GM23338 (cell line): ENCODE results near the gene DIPK1A. TPM values are rescaled to one million over a fixed set of nuclear protein-coding genes. Genes with fewer than 3 reads are reported as not detected.

ENCODE experiments used
- ATAC-seq: fragments of 200-7000 bp; cut with Tn5 transposase; 3 replicates; pipeline ENCODE4 v1.9.1; 2020
- DNase-seq: peaks from one replicate; pipeline ENCODE4 v3.0.0-alpha.2; 2015; ENCODE audit warnings: low spot score
- H2AFZ ChIP-seq: fragments of 200-600 bp; sonication (generic); 2 replicates; pipeline ENCODE4 v1.8.0; 2016; ENCODE audit warnings: antibody characterized with exemption, mild to moderate bottlenecking, moderate library complexity
- H3F3A ChIP-seq: fragments of 200-600 bp; sonication (generic); replicated peaks from 2 replicates; pipeline ENCODE4 v1.8.0; 2017; ENCODE audit warnings: antibody characterized with exemption, mixed run types, low read depth
- H3K27ac ChIP-seq: fragments of 200-600 bp; sonication (generic); 2 replicates; pipeline ENCODE4 v1.6.1; 2016; ENCODE audit warnings: low read depth
- H3K27me3 ChIP-seq: fragments of 200-600 bp; sonication (generic); 2 replicates; pipeline ENCODE4 v1.8.0; 2016; ENCODE audit warnings: mild to moderate bottlenecking, mixed run types, moderate library complexity; ENCODE audit not compliant: insufficient read depth
- H3K36me3 ChIP-seq: fragments of 200-600 bp; sonication (generic); 2 replicates; pipeline ENCODE4 v1.8.0; 2016; ENCODE audit warnings: mild to moderate bottlenecking; ENCODE audit not compliant: insufficient read depth
- H3K4me1 ChIP-seq: fragments of 200-600 bp; sonication (generic); 2 replicates; pipeline ENCODE4 v1.8.0; 2016; ENCODE audit warnings: mild to moderate bottlenecking, moderate library complexity; ENCODE audit not compliant: insufficient read depth
- H3K4me2 ChIP-seq: fragments of 200-600 bp; sonication (generic); 2 replicates; pipeline ENCODE4 v1.7.1; 2017; ENCODE audit warnings: mixed run types
- H3K4me3 ChIP-seq: fragments of 200-600 bp; sonication (generic); 2 replicates; pipeline ENCODE4 v1.6.1; 2016; ENCODE audit warnings: mixed run types
- H3K79me2 ChIP-seq: fragments of 200-600 bp; sonication (generic); replicated peaks from 2 replicates; pipeline ENCODE4 v1.8.0; 2017; ENCODE audit warnings: mild to moderate bottlenecking; ENCODE audit not compliant: insufficient read depth
- H3K9me2 ChIP-seq: fragments of 200-600 bp; sonication (generic); 2 replicates; pipeline ENCODE4 v1.8.0; 2017; ENCODE audit not compliant: insufficient read depth
- H4K20me1 ChIP-seq: fragments of 200-600 bp; sonication (generic); replicated peaks from 2 replicates; pipeline ENCODE4 v1.8.0; 2017; ENCODE audit warnings: mild to moderate bottlenecking; ENCODE audit not compliant: insufficient read depth
- H3K27ac Mint-ChIP-seq: 2 replicates; pipeline ENCODE4 v1.8.0; 2020; ENCODE audit warnings: inconsistent platforms, mild to moderate bottlenecking, moderate library complexity, mixed read lengths
- H3K27me3 Mint-ChIP-seq: 3 replicates; pipeline ENCODE4 v1.8.0; 2022; ENCODE audit warnings: low read depth, mild to moderate bottlenecking, moderate library complexity, mixed read lengths, inconsistent platforms; ENCODE audit not compliant: insufficient read depth, poor library complexity
- H3K36me3 Mint-ChIP-seq: 3 replicates; pipeline ENCODE4 v1.8.0; 2021; ENCODE audit warnings: low read depth, mild to moderate bottlenecking, inconsistent platforms, moderate library complexity, mixed read lengths
- H3K4me1 Mint-ChIP-seq: 3 replicates; pipeline ENCODE4 v1.8.0; 2020; ENCODE audit warnings: mild to moderate bottlenecking, inconsistent platforms, mixed read lengths
- H3K4me3 Mint-ChIP-seq: 3 replicates; pipeline ENCODE4 v1.8.0; 2021; ENCODE audit warnings: moderate library complexity, mild to moderate bottlenecking, inconsistent platforms, mixed read lengths
- H3K9me3 Mint-ChIP-seq: 3 replicates; pipeline ENCODE4 v1.8.0; 2020; ENCODE audit warnings: moderate library complexity, mild to moderate bottlenecking, inconsistent platforms, mixed read lengths
- CREB1 ChIP-seq: fragments of 250-450 bp; sonication (Bioruptor Pico); IDR thresholded peaks from 2 replicates; pipeline ENCODE4 v1.5.0; 2020; ENCODE audit warnings: low read depth, mild to moderate bottlenecking, moderate library complexity
- CTCF ChIP-seq, 2 experiments: fragments of 200-600 bp in 1 of 2; sonication (generic) in 1 of 2; conservative IDR thresholded peaks; 2 replicates each; pipeline versions ENCODE4 v1.5.1 to v1.6.1; 2016 to 2017; ENCODE audit warnings: antibody characterized with exemption in 2 of 2, low read depth in 2 of 2, mild to moderate bottlenecking in 2 of 2, moderate library complexity in 1 of 2
- ETS1 ChIP-seq: IDR thresholded peaks from 2 replicates; pipeline ENCODE4 v1.6.1; 2016; ENCODE audit warnings: antibody characterized with exemption
- EZH2 ChIP-seq: fragments of 200-600 bp; sonication (generic); IDR thresholded peaks from one replicate; pipeline ENCODE4 v1.8.0; 2017; ENCODE audit warnings: antibody characterized with exemption, mild to moderate bottlenecking, low read depth; ENCODE audit not compliant: unreplicated experiment
- JUNB ChIP-seq: IDR thresholded peaks from one replicate; pipeline ENCODE4 v1.6.1; 2016; ENCODE audit warnings: antibody characterized with exemption; ENCODE audit not compliant: unreplicated experiment
- NANOG ChIP-seq: IDR thresholded peaks from 2 replicates; pipeline ENCODE4 v1.6.1; 2016; ENCODE audit warnings: antibody characterized with exemption, borderline replicate concordance
- POLR2AphosphoS5 ChIP-seq: IDR thresholded peaks from 2 replicates; pipeline ENCODE4 v1.6.1; 2016; ENCODE audit warnings: antibody characterized with exemption, low read depth
- REST ChIP-seq: IDR thresholded peaks from one replicate; pipeline ENCODE4 v1.6.1; 2018; ENCODE audit warnings: antibody characterized with exemption; ENCODE audit not compliant: unreplicated experiment
- STAT1 ChIP-seq: IDR thresholded peaks from one replicate; pipeline ENCODE4 v1.6.1; 2016; ENCODE audit warnings: antibody characterized with exemption; ENCODE audit not compliant: unreplicated experiment
- ZNF114 ChIP-seq: fragments of 250-450 bp; sonication (Bioruptor Pico); IDR thresholded peaks from 2 replicates; pipeline ENCODE4 v1.5.0; 2020; ENCODE audit warnings: mild to moderate bottlenecking, moderate library complexity
- ZNF331 ChIP-seq: fragments of 250-450 bp; sonication (Bioruptor Pico); IDR thresholded peaks from 2 replicates; pipeline ENCODE4 v1.5.0; 2020; ENCODE audit warnings: low read depth, mild to moderate bottlenecking, moderate library complexity
- ZNF462 ChIP-seq: fragments of 250-450 bp; sonication (Bioruptor Pico); IDR thresholded peaks from 2 replicates; pipeline ENCODE4 v1.5.0; 2020; ENCODE audit warnings: mild to moderate bottlenecking, moderate library complexity
- polyA plus RNA-seq: library from polyadenylated mRNA; unstranded; fragments of >200 nt; fragmentation: Nextera tagmentation; extraction: Ambion mirVana; gene quantifications from 2 replicates; pipeline ENCODE4 v1.2.1, GENCODE V29; 2016
- total RNA-seq: library from RNA; depleted of rRNA; stranded (reverse); fragments of >200 nt; shearing (Covaris generic); gene quantifications from 2 replicates; pipeline ENCODE4 v1.2.3, GENCODE V29; 2014

Gene DIPK1A
- total and polyA plus RNA-seq, 2 experiments from 2014 or later = 4.8 to 6.1 TPM

- no peak for TF ChIP-seq REST
- no peak for TF ChIP-seq ZNF114
- TF ChIP-seq JUNB = no peak
- no peak for TF ChIP-seq POLR2AphosphoS5
- no peak for TF ChIP-seq EZH2
- TF ChIP-seq ZNF331 (CRISPR knock-in tag) = no peak
Measured at GRCh38 chr1:92915547-92915946, 45.7 kb downstream of the DIPK1A start (continued).

- no peak overlapping the region for H3K4me2 ChIP-seq
- H3K27ac Mint-ChIP-seq = no peak overlapping the region
- no peaks in the 10 kb centered on the region for H3F3A ChIP-seq
- H3K27me3 Mint-ChIP-seq = no peaks in the 10 kb centered on the region
- H3K36me3 Mint-ChIP-seq = no peaks in the 10 kb centered on the region
- no peak overlapping the region for H3K4me3 ChIP-seq
- no peaks in the 10 kb centered on the region for H3K27me3 ChIP-seq
- DNase-seq (no peak), ATAC-seq (no peak)
- no peaks in the 10 kb centered on the region; the same call in 2 of the 3 replicates for H3K4me1 Mint-ChIP-seq
- H3K9me3 Mint-ChIP-seq = no peaks in the 10 kb centered on the region
- no peak overlapping the region for H2AFZ ChIP-seq
- H3K79me2 ChIP-seq = no peaks in the 10 kb centered on the region
- no peak overlapping the region for H3K4me3 Mint-ChIP-seq
- no peaks in the 10 kb centered on the region for H3K9me2 ChIP-seq
- H4K20me1 ChIP-seq = no peaks in the 10 kb centered on the region
- no peak overlapping the region for H3K27ac ChIP-seq
- H3K36me3 ChIP-seq = no peaks in the 10 kb centered on the region
- H3K4me1 ChIP-seq = no peaks in the 10 kb centered on the region
- TF ChIP-seq STAT1 (no peak), ETS1 (no peak), ZNF462 (CRISPR knock-in tag) (no peak), EZH2 (no peak), NANOG (no peak), CREB1 (CRISPR knock-in tag) (no peak), POLR2AphosphoS5 (no peak), CTCF (conservative IDR thresholded peaks at IDR 0.05; ENCODE audit: low read depth in 2 of 2) (no peak)
Measured at GRCh38 chr1:92913093-92913819, 48.0 kb downstream of the DIPK1A start.
